H1 (cell line): ENCODE measurements around the gene SOCS3. TPM values are rescaled to one million over a fixed set of nuclear protein-coding genes. Genes with fewer than 3 reads are reported as not detected.

Experiments used
- CTCF ChIA-PET: fragments of 300-600 bp; sonication (Branson Sonifier 250); formaldehyde crosslinking; loops from one replicate; lab custom pipeline; 2021; ENCODE audit not compliant: partially characterized antibody; lab: Charles Lee
- POLR2A ChIA-PET: fragments of 300-600 bp; sonication (Branson Sonifier 250); formaldehyde crosslinking; loops from one replicate; lab custom pipeline; 2021; ENCODE audit warnings: inconsistent platforms; ENCODE audit not compliant: partially characterized antibody; lab: Charles Lee
- DNase-seq, 2 experiments: peaks; one replicate each; pipeline versions ENCODE4 v3.0.0 to v3.0.0-alpha.2; 2010 to 2022; ENCODE audit warnings: low spot score in 2 of 2, low read depth in 1 of 2, mixed read lengths in 1 of 2
- FAIRE-seq: peaks from 2 replicates; lab custom pipeline; 2011; peaks lifted over from hg19 to GRCh38; lab: Jason Lieb, UNC
- H2AFZ ChIP-seq: 2 replicates; pipeline ENCODE4 v1.8.1; 2012; ENCODE audit warnings: low read length, inconsistent platforms
- H2AK5ac ChIP-seq: 2 replicates; pipeline ENCODE4 v1.6.1; 2013; ENCODE audit warnings: low read depth, low read length
- H2BK120ac ChIP-seq: replicated peaks from 2 replicates; pipeline ENCODE3; 2013; ENCODE audit warnings: low read depth, low read length, inconsistent platforms
- H2BK12ac ChIP-seq: 2 replicates; pipeline ENCODE4 v1.6.1; 2013; ENCODE audit warnings: low read depth, low read length
- H2BK15ac ChIP-seq: 2 replicates; pipeline ENCODE4 v1.6.1; 2013; ENCODE audit warnings: low read length
- H2BK20ac ChIP-seq: 2 replicates; pipeline ENCODE4 v1.6.1; 2013; ENCODE audit warnings: low read length
- H2BK5ac ChIP-seq: 2 replicates; pipeline ENCODE4 v1.6.1; 2013; ENCODE audit warnings: low read depth, low read length
- H3K14ac ChIP-seq: 2 replicates; pipeline ENCODE4 v1.6.1; 2013; ENCODE audit warnings: inconsistent platforms; ENCODE audit not compliant: insufficient read length
- H3K18ac ChIP-seq: 2 replicates; pipeline ENCODE4 v1.6.1; 2013; ENCODE audit warnings: low read length; ENCODE audit errors: extremely low read depth
- H3K23ac ChIP-seq: 2 replicates; pipeline ENCODE4 v1.6.1; 2013; ENCODE audit warnings: inconsistent platforms; ENCODE audit not compliant: insufficient read length
- H3K23me2 ChIP-seq: 2 replicates; pipeline ENCODE4 v1.6.1; 2013; ENCODE audit warnings: low read depth, low read length
- H3K27ac ChIP-seq: 2 replicates; pipeline ENCODE4 v1.6.1; 2011; ENCODE audit warnings: low read depth, low read length, inconsistent platforms
- H3K27me3 ChIP-seq, 4 experiments: replicated peaks in 1 of 4; 1 replicate in 1 of 4; 2 replicates in 3 of 4; pipeline versions ENCODE4 v1.6.1 to v1.8.1; 2011 to 2013; ENCODE audit warnings: low read length in 3 of 4, mild to moderate bottlenecking in 3 of 4, inconsistent platforms in 2 of 4, mixed read lengths in 2 of 4, moderate library complexity in 1 of 4; ENCODE audit not compliant: control insufficient read depth in 3 of 4, insufficient read depth in 3 of 4; ENCODE audit errors: extremely low read depth in 1 of 4
- H3K36me3 ChIP-seq, 4 experiments: 2 replicates each; pipeline versions ENCODE4 v1.6.1 to v1.8.1; 2011 to 2013; ENCODE audit warnings: mild to moderate bottlenecking in 4 of 4, low read length in 3 of 4, moderate library complexity in 2 of 4, control low read depth in 1 of 4, inconsistent platforms in 1 of 4; ENCODE audit not compliant: insufficient read depth in 4 of 4, control insufficient read depth in 2 of 4
- H3K4ac ChIP-seq: replicated peaks from 2 replicates; pipeline ENCODE3; 2013; ENCODE audit warnings: low read length, low read depth, mixed read lengths, inconsistent platforms; ENCODE audit not compliant: insufficient read length
- H3K4me1 ChIP-seq, 4 experiments: replicated peaks in 1 of 4; 1 replicate in 1 of 4; 2 replicates in 3 of 4; pipeline versions ENCODE4 v1.6.1 to v1.8.1; 2011 to 2013; ENCODE audit warnings: low read length in 3 of 4, inconsistent platforms in 2 of 4, mixed read lengths in 1 of 4; ENCODE audit not compliant: insufficient read depth in 4 of 4, control insufficient read depth in 3 of 4
- H3K4me2 ChIP-seq, 2 experiments: 2 replicates each; pipeline versions ENCODE4 v1.6.1 to v1.8.1; 2011 to 2013; ENCODE audit warnings: low read depth in 2 of 2, low read length in 2 of 2, control low read depth in 1 of 2, inconsistent platforms in 1 of 2, mild to moderate bottlenecking in 1 of 2; ENCODE audit not compliant: insufficient read depth in 1 of 2
- H3K4me3 ChIP-seq, 4 experiments: fragments of 200-600, 300-600 bp in 1 of 4; sonication (generic), shearing (Covaris generic), sonication (Bioruptor Twin) in 1 of 4; 2 replicates each; pipeline versions ENCODE4 v1.5.1 to v1.8.1; 2011 to 2016; ENCODE audit warnings: low read length in 4 of 4, low read depth in 3 of 4, control low read depth in 2 of 4, inconsistent platforms in 2 of 4, mild to moderate bottlenecking in 2 of 4, mixed read lengths in 1 of 4, moderate library complexity in 1 of 4; ENCODE audit not compliant: insufficient read depth in 2 of 4; ENCODE audit errors: extremely low read depth in 1 of 4
- H3K56ac ChIP-seq: replicated peaks from 2 replicates; pipeline ENCODE3; 2013; ENCODE audit warnings: low read depth, mild to moderate bottlenecking, mixed read lengths, low read length, inconsistent platforms; ENCODE audit not compliant: insufficient read length
- H3K79me1 ChIP-seq: 2 replicates; pipeline ENCODE4 v1.6.1; 2013; ENCODE audit warnings: low read depth, low read length, control low read depth
- H3K79me2 ChIP-seq, 2 experiments: 2 replicates each; pipeline versions ENCODE4 v1.6.1 to v1.8.1; 2012 to 2013; ENCODE audit warnings: low read length in 2 of 2, mild to moderate bottlenecking in 2 of 2, inconsistent platforms in 1 of 2; ENCODE audit not compliant: insufficient read depth in 2 of 2, control insufficient read depth in 1 of 2
- H3K9ac ChIP-seq, 4 experiments: replicated peaks in 1 of 4; 1 replicate in 1 of 4; 2 replicates in 3 of 4; pipeline versions ENCODE4 v1.6.1 to v1.8.1; 2011 to 2013; ENCODE audit warnings: low read depth in 3 of 4, low read length in 3 of 4, control low read depth in 2 of 4, mild to moderate bottlenecking in 2 of 4, moderate library complexity in 2 of 4, inconsistent platforms in 1 of 4; ENCODE audit errors: extremely low read depth in 1 of 4
- H3K9me3 ChIP-seq, 2 experiments: 2 replicates each; pipeline versions ENCODE4 v1.6.1 to v1.8.1; 2012 to 2013; ENCODE audit warnings: mild to moderate bottlenecking in 2 of 2, moderate library complexity in 2 of 2, control low read depth in 1 of 2, inconsistent platforms in 1 of 2, low read depth in 1 of 2, low read length in 1 of 2, mixed read lengths in 1 of 2; ENCODE audit not compliant: insufficient read depth in 2 of 2
- H4K20me1 ChIP-seq, 2 experiments: replicated peaks in 1 of 2; 2 replicates each; pipeline versions ENCODE3 to v1.8.1; 2011 to 2013; ENCODE audit warnings: inconsistent platforms in 2 of 2, low read length in 2 of 2, mild to moderate bottlenecking in 1 of 2; ENCODE audit not compliant: insufficient read depth in 2 of 2, control insufficient read depth in 1 of 2
- H4K5ac ChIP-seq: 2 replicates; pipeline ENCODE4 v1.6.1; 2013; ENCODE audit warnings: low read length, low read depth, mixed read lengths, inconsistent platforms; ENCODE audit not compliant: insufficient read length
- H4K8ac ChIP-seq: 2 replicates; pipeline ENCODE4 v1.8.0; 2013; ENCODE audit warnings: mild to moderate bottlenecking, moderate library complexity, low read length, inconsistent platforms; ENCODE audit not compliant: insufficient read depth; ENCODE audit errors: extremely low read depth
- H4K91ac ChIP-seq: replicated peaks from 2 replicates; pipeline ENCODE3; 2013; ENCODE audit warnings: low read length, mixed read lengths, inconsistent platforms; ENCODE audit not compliant: insufficient read length
- EP300 ChIP-seq, 2 experiments: IDR thresholded peaks; 1 replicate in 1 of 2; 2 replicates in 1 of 2; pipeline ENCODE4 v1.6.1; 2011 to 2012; ENCODE audit warnings: low read depth in 2 of 2, low read length in 2 of 2, mild to moderate bottlenecking in 2 of 2, borderline replicate concordance in 1 of 2, inconsistent platforms in 1 of 2, moderate library complexity in 1 of 2
- KDM1A ChIP-seq: fragments of 200-600, 300-600 bp; sonication (generic); IDR thresholded peaks from 2 replicates; pipeline ENCODE4 v1.7.1; 2016; ENCODE audit warnings: mild to moderate bottlenecking, low read length, borderline replicate concordance
- MAX ChIP-seq: IDR thresholded peaks from 2 replicates; pipeline ENCODE4 v1.6.1; 2012; ENCODE audit warnings: inconsistent platforms
- NRF1 ChIP-seq: IDR thresholded peaks from 2 replicates; pipeline ENCODE4 v1.6.1; 2011; ENCODE audit warnings: mild to moderate bottlenecking, low read depth, low read length, improper control_type of control experiment
- RXRA ChIP-seq: IDR thresholded peaks from 2 replicates; pipeline ENCODE4 v1.6.1; 2011; ENCODE audit warnings: low read depth, mild to moderate bottlenecking, low read length, moderate library complexity; ENCODE audit not compliant: insufficient read depth
- SUZ12 ChIP-seq: fragments of 200-600 bp; sonication (generic); IDR thresholded peaks from 2 replicates; pipeline ENCODE4 v1.6.1; 2012; ENCODE audit warnings: mild to moderate bottlenecking, inconsistent platforms, low read length, moderate library complexity, mixed read lengths
- TCF12 ChIP-seq: IDR thresholded peaks from 2 replicates; pipeline ENCODE4 v1.6.1; 2011; ENCODE audit warnings: low read depth, mild to moderate bottlenecking, low read length
- TEAD4 ChIP-seq: IDR thresholded peaks from 2 replicates; pipeline ENCODE4 v1.6.1; 2012; ENCODE audit warnings: low read depth, low read length, inconsistent platforms, mixed read lengths
- WGBS, 2 experiments: shearing (Covaris generic) in 1 of 2; methylation state at CpG; one replicate each; pipeline versions ENCODE4 v1.1.6 to v1.1.7; 2013 to 2015; ENCODE audit warnings: low lambda C conversion rate in 2 of 2, mixed read lengths in 2 of 2, inconsistent platforms in 1 of 2, low coverage in 1 of 2, missing lambda C conversion rate in 1 of 2; ENCODE audit not compliant: insufficient replicate concordance in 2 of 2, insufficient coverage in 1 of 2, insufficient read length in 1 of 2; ENCODE audit errors: extremely low coverage in 1 of 2, missing lambda C conversion rate in 1 of 2; 5-methylcytosine and 5-hydroxymethylcytosine counted together
- polyA plus RNA-seq, 7 experiments: library from polyadenylated mRNA; depleted of rRNA in 3 of 7; stranded (reverse) in 5 of 7; unstranded in 2 of 7; fragments of >200 nt in 5 of 7; fragments of 200-250 nt in 2 of 7; gene quantifications; 1 replicate in 5 of 7; 2 replicates in 1 of 7; 4 replicates in 1 of 7; pipeline versions ENCODE4 v1.2.1 to v1.2.3, GENCODE V29; 2011 to 2013; ENCODE audit warnings: missing spikeins in 2 of 7, mixed read lengths in 2 of 7
- total RNA-seq: library from RNA; stranded (reverse); fragmentation: NEBNext Ultra II Directional; extraction: Animal tissue kit (Norgen Biotek cat#: 25700); gene quantifications from 2 replicates; pipeline ENCODE4 v1.2.1, GENCODE V29; 2021

The SOCS3 gene
- total and polyA plus RNA-seq, 2 of the 8 experiments (the other 6 are each of a cell fraction or from before 2014, with no cell fraction given) = 10.1 to 47.9 TPM

GRCh38 chr17:78343543-78344201 lies 16.2 kb downstream of the SOCS3 start:
- Histone ChIP-seq H4K20me1 (no peaks in the 10 kb centered on the region), H2BK5ac (peak overlapping the region; percentile 27; the same call in 1 of the 2 replicates), H3K23me2 (peaks cover 2% of the 10 kb centered on the region; the same call in 1 of the 2 replicates), H3K4ac (no peak overlapping the region), H2AFZ (no peak overlapping the region), H3K27me3 (peaks cover 0 to 23% (median 13%) of the 10 kb centered on the region in 4 experiments; a peak in 5 of 7 replicates), H4K5ac (no peak overlapping the region), H2BK20ac (peak overlapping the region; percentile 86; the same call in 1 of the 2 replicates), H3K23ac (no peak overlapping the region), H3K9ac (no peak overlapping the region), H2BK12ac (peak overlapping the region; percentile 81; the same call in 1 of the 2 replicates), H2BK15ac (0 out of 2 replicates have a peak overlapping the region, but pooled peaks have one; percentile 3), H3K79me1 (no peaks in the 10 kb centered on the region), H3K27ac (no peak overlapping the region), H2BK120ac (peak overlapping the region; percentile 33), H3K4me2 (no peak overlapping the region), H3K79me2 (no peaks in the 10 kb centered on the region), H3K4me3 (no peak overlapping the region), H2AK5ac (no peak overlapping the region), H3K14ac (no peak overlapping the region), H3K4me1 (peaks cover 0 to 17% (median 14%) of the 10 kb centered on the region in 4 experiments; a peak in 5 of 7 replicates), H3K9me3 (no peaks in the 10 kb centered on the region), H3K56ac (no peak overlapping the region), H3K36me3 (no peaks in the 10 kb centered on the region), H3K18ac (no peak overlapping the region; the same call in 1 of the 2 replicates), H4K91ac (peak overlapping the region; percentile 82), H4K8ac (no peak overlapping the region)
- FAIRE-seq (no peak), DNase-seq (no peak)
- TF ChIP-seq NRF1 (no peak), EP300 (IDR thresholded peaks at IDR 0.05; ENCODE audit: borderline replicate concordance in 1 of 2, low read depth in 2 of 2, low read length in 2 of 2) (no peak), SUZ12 (no peak), RXRA (no peak), MAX (peak; percentile 41; the same call in 1 of the 2 replicates), TEAD4 (no peak), KDM1A (no peak), TCF12 (no peak)
- CTCF ChIA-PET = interaction anchor here (1.0 to 2.7 kb wide), 13 partner anchors 8 to 79 kb away, joined by 3 to 10 read pairs (median 4); no protein-coding TSS in a partner anchor
- 89% methylated on average over 19 of the region's 19 CpGs; no CpG with 5 or more reads in 1 of the 2 experiments for WGBS, 2 experiments
- POLR2A ChIA-PET = interaction anchor here (1.6 to 5.2 kb wide), 3 partner anchors 14 to 31 kb away, joined by 4 to 29 read pairs (median 8); partner anchors contain the start of gene SOCS3
